Stomach (tissue), 9 donors: ENCODE data around the gene STEAP4. TPM values are rescaled to one million over a fixed set of nuclear protein-coding genes. Genes with fewer than 3 reads are reported as not detected.
A peak's percentile ranks its signal among the peaks of the same experiment; 100 is the strongest.

ENCODE experiments used
- DNase-seq, 2 donors: peaks; one replicate each; pipeline versions ENCODE4 v3.0.0 to v3.0.0-alpha.2; 2013 to 2019
- H3K27ac ChIP-seq, 5 donors: fragments of 200-600 bp in 4 of 5; sonication (generic) in 4 of 5; one replicate each; pipeline ENCODE4 v1.5.1; 2013 to 2019; ENCODE audit warnings: mild to moderate bottlenecking in 1 of 5, moderate library complexity in 1 of 5
- H3K27me3 ChIP-seq, 3 donors: fragments of 200-600 bp; sonication (generic); one replicate each; pipeline ENCODE4 v1.5.1; 2017 to 2019; ENCODE audit warnings: mixed run types in 1 of 3
- H3K36me3 ChIP-seq, 4 donors: fragments of 200-600 bp; sonication (generic); 1 replicate in 3 of 4; 2 replicates in 1 of 4; pipeline ENCODE4 v1.5.1; 2016 to 2019
- H3K4me1 ChIP-seq, 4 donors: fragments of 200-600 bp; sonication (generic); one replicate each; pipeline ENCODE4 v1.5.1; 2016 to 2019
- H3K4me3 ChIP-seq, 4 donors: fragments of 200-600 bp; sonication (generic) in 3 of 4; one replicate each; pipeline ENCODE4 v1.5.1; 2016 to 2019; ENCODE audit warnings: mild to moderate bottlenecking in 1 of 4
- H3K9me3 ChIP-seq, 4 donors: fragments of 200-600 bp; sonication (generic); one replicate each; pipeline ENCODE4 v1.5.1; 2016 to 2019
- CTCF ChIP-seq, 7 experiments: fragments of 450-650 bp in 4 of 7; fragments of 200-600 bp in 3 of 7; sonication (generic) in 3 of 7; IDR thresholded peaks; one replicate each; pipeline ENCODE4 v1.5.1; 2016 to 2019; ENCODE audit warnings: antibody characterized with exemption in 7 of 7, control low read depth in 2 of 7, mild to moderate bottlenecking in 1 of 7
- EP300 ChIP-seq: sonication (generic); formaldehyde crosslinking; IDR thresholded peaks from one replicate; pipeline ENCODE4 v1.6.1; 2017; ENCODE audit warnings: antibody characterized with exemption
- POLR2A ChIP-seq, 4 donors: fragments of 450-650 bp; IDR thresholded peaks; one replicate each; pipeline ENCODE4 v1.6.1; 2016; ENCODE audit warnings: antibody characterized with exemption in 4 of 4, control low read depth in 2 of 4, mild to moderate bottlenecking in 1 of 4, moderate library complexity in 1 of 4
- POLR2AphosphoS5 ChIP-seq, 3 donors: sonication (generic); formaldehyde crosslinking; IDR thresholded peaks; one replicate each; pipeline ENCODE4 v1.6.1; 2016; ENCODE audit warnings: antibody characterized with exemption in 3 of 3
- WGBS, 5 donors: extraction: QIAGEN DNeasy Blood & Tissue Kit in 3 of 5; methylation state at CpG; one replicate each; pipeline versions ENCODE4 v1.1.5 to v1.1.7; 2013 to 2018; 5-methylcytosine and 5-hydroxymethylcytosine counted together
- intact Hi-C: fragments of 100-400 bp; cut with DNase I; formaldehyde crosslinking; loops from one replicate; pipeline ENCODE4 v1.15.1; 2023; ENCODE audit warnings: low total_unique reads
- polyA plus RNA-seq, 3 donors: library from polyadenylated mRNA; stranded (reverse); fragments of 200-250 nt; gene quantifications; one replicate each; pipeline ENCODE4 v1.2.3, GENCODE V29; 2013
- total RNA-seq, 5 donors: library from RNA; depleted of rRNA; stranded (reverse); fragments of >200 nt; gene quantifications; one replicate each; pipeline versions ENCODE4 v1.1.0 to v1.2.3, GENCODE V29; 2014 to 2016
- donor health status: healthy with polysubstance abuse.
- donor health status: Bipolar disorder and iron deficiency.
- donor health status: healthy.

Gene STEAP4
- total and polyA plus RNA-seq, 8 donors = 1.5 to 14.5 (median 2.4) TPM

DNA sequence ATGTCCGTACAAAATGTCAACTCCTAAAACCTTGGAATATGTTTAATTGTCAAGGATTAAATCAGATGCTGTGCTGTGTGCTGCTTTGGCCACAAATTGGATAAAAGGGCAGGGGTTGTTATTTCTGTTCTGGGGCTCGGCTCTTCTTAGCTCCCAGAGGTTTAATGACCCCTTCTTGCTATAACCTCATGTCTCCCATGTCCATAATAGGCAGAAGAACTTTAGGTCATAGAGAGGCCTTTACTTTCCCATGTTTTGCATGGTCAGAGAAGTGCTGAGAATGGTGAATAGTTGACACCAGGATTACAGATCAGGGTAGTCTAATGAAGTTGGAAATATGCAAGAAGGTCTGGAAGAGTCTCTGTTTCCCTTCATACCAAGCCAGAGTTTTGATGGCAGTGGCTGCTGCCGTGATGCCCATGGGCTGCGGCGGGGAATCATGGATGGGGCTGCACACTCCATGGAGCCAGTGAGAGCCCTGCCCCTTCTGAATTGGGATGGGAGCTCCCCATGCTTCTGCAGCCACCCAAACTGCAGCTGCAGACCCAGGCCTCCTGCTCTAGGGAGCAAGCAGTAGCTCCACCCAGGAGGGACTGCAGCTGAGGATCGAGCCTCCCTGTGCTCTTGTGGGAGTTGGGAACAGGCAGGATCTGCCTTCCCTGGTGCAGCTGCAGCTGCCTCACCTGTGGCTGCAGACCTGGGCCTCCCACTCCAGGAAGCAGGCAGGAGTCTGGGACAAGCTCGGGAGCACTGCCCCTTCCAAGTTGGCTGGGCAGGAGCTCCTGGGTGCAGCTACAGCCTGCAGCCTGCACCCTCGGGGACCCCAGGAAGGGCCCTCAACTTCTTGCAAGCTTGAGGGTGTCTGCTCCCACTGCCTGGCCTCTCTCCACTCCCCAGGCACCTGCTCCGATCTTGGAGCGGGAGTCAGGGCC is 23.1 kb upstream of the STEAP4 start:
- Histone ChIP-seq H3K36me3 (no peaks in the 10 kb centered on the region), H3K4me3 (no peak overlapping the region), H3K27me3 (no peaks in the 10 kb centered on the region), H3K4me1 (no peaks in the 10 kb centered on the region), H3K9me3 (peaks cover 0 to 6% (median 0%) of the 10 kb centered on the region in 4 donors), H3K27ac (no peak overlapping the region)
- intact Hi-C loops = no loop called here
- WGBS, 5 donors = 66 to 83% (median 78%) methylated on average over 7 to 10 of the region's 10 CpGs
- no peak for DNase-seq
- TF ChIP-seq CTCF (IDR thresholded peaks at IDR 0.05) (no peak), POLR2AphosphoS5 (IDR thresholded peaks at IDR 0.05) (no peak), POLR2A (IDR thresholded peaks at IDR 0.05) (no peak), EP300 (no peak)

DNA sequence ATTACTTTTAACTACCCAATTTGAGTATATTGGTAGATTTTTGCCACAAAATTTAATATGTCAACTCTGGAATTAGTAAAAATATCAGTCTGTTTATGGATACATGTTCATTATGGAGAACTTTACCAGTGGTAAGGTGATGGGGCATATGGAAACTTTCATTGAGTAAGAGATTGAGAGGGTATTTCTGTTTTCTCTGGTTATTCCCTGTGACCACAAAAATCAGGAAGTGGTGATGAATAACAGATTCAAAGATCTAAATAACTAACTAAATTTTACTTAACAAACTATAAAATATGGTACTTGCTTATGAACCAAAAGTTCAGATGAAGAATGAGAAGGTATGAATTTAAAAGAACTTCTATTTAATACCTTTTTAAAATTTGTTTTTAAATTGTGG is 22.1 kb upstream of the STEAP4 start:
- Histone ChIP-seq H3K27me3 (no peaks in the 10 kb centered on the region), H3K4me3 (no peak overlapping the region), H3K9me3 (peaks cover 0 to 6% (median 0%) of the 10 kb centered on the region in 4 donors), H3K36me3 (no peaks in the 10 kb centered on the region), H3K4me1 (no peaks in the 10 kb centered on the region), H3K27ac (no peak overlapping the region)
- TF ChIP-seq CTCF (IDR thresholded peaks at IDR 0.05) (no peak), POLR2AphosphoS5 (IDR thresholded peaks at IDR 0.05) (no peak), POLR2A (IDR thresholded peaks at IDR 0.05) (no peak), EP300 (no peak)
- no peak for DNase-seq
- intact Hi-C loops = no loop called here

DNA sequence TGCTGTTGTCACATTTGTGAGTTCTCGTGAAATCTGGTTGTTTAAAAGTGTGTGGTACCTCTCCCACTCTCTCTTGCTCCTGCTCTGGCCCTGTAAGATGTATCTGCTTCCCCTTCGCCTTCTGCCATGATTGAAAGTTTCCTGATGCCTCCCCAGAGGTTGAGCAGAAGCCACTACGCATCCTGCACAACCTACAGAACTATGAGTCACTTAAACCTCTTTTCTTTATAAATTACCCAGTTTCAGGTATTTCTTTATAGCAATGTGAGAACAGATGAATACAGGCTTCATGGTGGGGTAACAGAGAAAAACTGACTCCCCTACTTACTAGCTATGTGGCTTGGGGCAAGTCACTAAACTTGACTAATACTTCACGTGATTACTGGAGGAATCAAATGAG is 18.0 kb upstream of the STEAP4 start:
- H3K4me3 ChIP-seq = no peak overlapping the region
- TF ChIP-seq CTCF (IDR thresholded peaks at IDR 0.05) = no peak
- no peak for TF ChIP-seq EP300
- TF ChIP-seq POLR2A (IDR thresholded peaks at IDR 0.05) = no peak
- no peak for TF ChIP-seq POLR2AphosphoS5 (IDR thresholded peaks at IDR 0.05)
- no peaks in the 10 kb centered on the region for H3K36me3 ChIP-seq
- H3K27me3 ChIP-seq = no peaks in the 10 kb centered on the region
- no peak for DNase-seq
- WGBS, 5 donors = 90 to 93% (median 92%) methylated on average over 4 of the region's 4 CpGs
- no peak overlapping the region for H3K27ac ChIP-seq
- no peaks in the 10 kb centered on the region for H3K9me3 ChIP-seq
- peaks cover 0 to 11% (median 0%) of the 10 kb centered on the region in 4 donors for H3K4me1 ChIP-seq
- intact Hi-C loops = no loop called here

- 36 to 70% (median 44%) methylated on average over 3 of the region's 3 CpGs for WGBS, 5 donors
- peak in 1 of 2 donors; percentile 26 for DNase-seq
- TF ChIP-seq EP300 = no peak
- TF ChIP-seq CTCF (IDR thresholded peaks at IDR 0.05) = no peak
- no peak for TF ChIP-seq POLR2A (IDR thresholded peaks at IDR 0.05)
- no peak for TF ChIP-seq POLR2AphosphoS5 (IDR thresholded peaks at IDR 0.05)
Measured at GRCh38 chr7:88322151-88322550, 15.5 kb upstream of the STEAP4 start.

More at GRCh38 chr7:88322151-88322550, 15.5 kb upstream of the STEAP4 start:
- Histone ChIP-seq H3K9me3 (no peaks in the 10 kb centered on the region), H3K4me3 (no peak overlapping the region), H3K4me1 (peaks cover 0 to 11% (median 0%) of the 10 kb centered on the region in 4 donors), H3K36me3 (no peaks in the 10 kb centered on the region), H3K27ac (peak overlapping the region in 1 of 5 donors; percentile 47), H3K27me3 (no peaks in the 10 kb centered on the region)
- intact Hi-C loops = no loop called here
